IMR-90 (cell line): ENCODE data around the gene ZAR1. TPM values are rescaled to one million over a fixed set of nuclear protein-coding genes. Genes with fewer than 3 reads are reported as not detected.

Source experiments
- ATAC-seq: fragments of 200-7000 bp; cut with Tn5 transposase; 2 replicates; pipeline ENCODE4 v1.9.1; 2020; ENCODE audit warnings: low read depth, mild to moderate bottlenecking, moderate library complexity
- BruUV-seq: library from RNA; stranded (reverse); fragments of 400-500 nt; replicated peaks from 2 replicates; lab custom pipeline; 2021; lab: Mats Ljungman, UMichigan
- CTCF ChIA-PET: fragments of 300-600 bp; formaldehyde crosslinking; extraction: SDS; loops from one replicate; lab custom pipeline; 2021; ENCODE audit warnings: antibody characterized with exemption; lab: Yijun Ruan, JAX
- POLR2A ChIA-PET: fragments of 300-600 bp; sonication (Branson Sonifier 250); formaldehyde crosslinking; loops from one replicate; lab custom pipeline; 2022; ENCODE audit warnings: antibody characterized with exemption; ENCODE audit not compliant: unreplicated experiment; lab: Charles Lee
- DNase-seq: peaks from one replicate; pipeline ENCODE4 v3.0.0; 2013
- H2AFZ ChIP-seq: replicated peaks from 2 replicates; pipeline ENCODE3; 2013; ENCODE audit warnings: low read length, mild to moderate bottlenecking; ENCODE audit not compliant: poor library complexity
- H2AK5ac ChIP-seq: 2 replicates; pipeline ENCODE4 v1.6.1; 2013; ENCODE audit warnings: low read depth, low read length, inconsistent platforms
- H2AK9ac ChIP-seq: replicated peaks from 2 replicates; pipeline ENCODE3; 2013; ENCODE audit warnings: mild to moderate bottlenecking, low read depth, low read length, moderate library complexity; ENCODE audit not compliant: poor library complexity
- H2BK120ac ChIP-seq: 2 replicates; pipeline ENCODE4 v1.6.1; 2013; ENCODE audit warnings: low read depth, low read length, inconsistent platforms
- H2BK15ac ChIP-seq: 3 replicates; pipeline ENCODE4 v1.6.1; 2013; ENCODE audit warnings: low read depth, low read length, inconsistent platforms
- H2BK20ac ChIP-seq: 2 replicates; pipeline ENCODE4 v1.6.1; 2013; ENCODE audit warnings: low read depth, mild to moderate bottlenecking, inconsistent platforms, low read length, moderate library complexity
- H2BK5ac ChIP-seq: 2 replicates; pipeline ENCODE4 v1.6.1; 2013; ENCODE audit warnings: mild to moderate bottlenecking, low read depth, low read length, inconsistent platforms; ENCODE audit not compliant: poor library complexity, severe bottlenecking
- H3K14ac ChIP-seq: replicated peaks from 2 replicates; pipeline ENCODE4 v1.6.1; 2013; ENCODE audit warnings: low read depth, low read length, inconsistent platforms
- H3K18ac ChIP-seq: 2 replicates; pipeline ENCODE4 v1.6.1; 2013; ENCODE audit warnings: low read depth, low read length, control low read depth
- H3K23ac ChIP-seq: 2 replicates; pipeline ENCODE4 v1.6.1; 2013; ENCODE audit warnings: low read depth, low read length, inconsistent platforms
- H3K27ac ChIP-seq: 2 replicates; pipeline ENCODE4 v1.5.1; 2013; ENCODE audit warnings: mild to moderate bottlenecking, control low read depth, low read length; ENCODE audit not compliant: insufficient read depth
- H3K27me3 ChIP-seq: 2 replicates; pipeline ENCODE4 v1.6.1; 2013; ENCODE audit warnings: low read length; ENCODE audit not compliant: control insufficient read depth, insufficient read depth
- H3K36me3 ChIP-seq: 2 replicates; pipeline ENCODE4 v1.6.1; 2013; ENCODE audit warnings: low read length, mixed read lengths; ENCODE audit not compliant: control insufficient read depth, insufficient read depth
- H3K4ac ChIP-seq: 2 replicates; pipeline ENCODE4 v1.6.1; 2013; ENCODE audit warnings: low read depth, low read length, inconsistent platforms
- H3K4me1 ChIP-seq: 2 replicates; pipeline ENCODE4 v1.6.1; 2013; ENCODE audit warnings: low read length, mixed read lengths; ENCODE audit not compliant: control insufficient read depth, insufficient read depth
- H3K4me2 ChIP-seq: 2 replicates; pipeline ENCODE4 v1.6.1; 2013; ENCODE audit warnings: low read depth, mild to moderate bottlenecking, control low read depth, low read length, moderate library complexity
- H3K4me3 ChIP-seq: 2 replicates; pipeline ENCODE4 v1.5.1; 2013; ENCODE audit warnings: low read depth, mild to moderate bottlenecking, control low read depth, low read length, moderate library complexity; ENCODE audit not compliant: insufficient read depth
- H3K56ac ChIP-seq: 2 replicates; pipeline ENCODE4 v1.6.1; 2013; ENCODE audit warnings: low read length, inconsistent platforms; ENCODE audit not compliant: insufficient read depth; ENCODE audit errors: extremely low read depth
- H3K79me1 ChIP-seq, 2 experiments: 2 replicates each; pipeline ENCODE4 v1.6.1; 2013; ENCODE audit warnings: low read length in 2 of 2, inconsistent platforms in 1 of 2, low read depth in 1 of 2
- H3K9ac ChIP-seq: 2 replicates; pipeline ENCODE4 v1.6.1; 2013; ENCODE audit warnings: low read depth, low read length, control low read depth
- H3K9me1 ChIP-seq: 2 replicates; pipeline ENCODE4 v1.6.1; 2013; ENCODE audit warnings: low read length, inconsistent platforms; ENCODE audit not compliant: insufficient read depth
- H3K9me3 ChIP-seq: 2 replicates; pipeline ENCODE4 v1.6.1; 2013; ENCODE audit warnings: low read length; ENCODE audit not compliant: control insufficient read depth, insufficient read depth
- H4K20me1 ChIP-seq: 2 replicates; pipeline ENCODE4 v1.6.1; 2013; ENCODE audit warnings: low read length, inconsistent platforms; ENCODE audit not compliant: insufficient read depth
- H4K5ac ChIP-seq: 2 replicates; pipeline ENCODE4 v1.6.1; 2013; ENCODE audit warnings: mild to moderate bottlenecking, low read depth, low read length, control low read depth
- H4K8ac ChIP-seq, 2 experiments: 2 replicates each; pipeline ENCODE4 v1.6.1; 2013; ENCODE audit warnings: low read depth in 2 of 2, low read length in 2 of 2, control low read depth in 1 of 2, inconsistent platforms in 1 of 2
- H4K91ac ChIP-seq: 2 replicates; pipeline ENCODE4 v1.6.1; 2013; ENCODE audit warnings: low read depth, low read length, inconsistent platforms; ENCODE audit not compliant: insufficient read depth
- BHLHE40 ChIP-seq: fragments of 150-350 bp; IDR thresholded peaks from 2 replicates; pipeline ENCODE4 v1.6.1; 2016; ENCODE audit warnings: mild to moderate bottlenecking, low read depth, low read length
- CEBPB ChIP-seq: IDR thresholded peaks from 2 replicates; pipeline ENCODE4 v1.6.1; 2012; ENCODE audit warnings: low read depth, low read length, improper control_type of control experiment
- CHD1 ChIP-seq: IDR thresholded peaks from 2 replicates; pipeline ENCODE4 v1.6.1; 2012; ENCODE audit warnings: low read depth, low read length, improper control_type of control experiment
- FOS ChIP-seq: fragments of 150-350 bp; IDR thresholded peaks from 2 replicates; pipeline ENCODE4 v1.6.1; 2016; ENCODE audit warnings: low read depth, low read length
- MAFK ChIP-seq: IDR thresholded peaks from 2 replicates; pipeline ENCODE4 v1.6.1; 2012; ENCODE audit warnings: low read depth, low read length, improper control_type of control experiment
- MAZ ChIP-seq: IDR thresholded peaks from 2 replicates; pipeline ENCODE4 v1.6.1; 2012; ENCODE audit warnings: low read depth, mild to moderate bottlenecking, low read length, improper control_type of control experiment, moderate library complexity, borderline replicate concordance
- MXI1 ChIP-seq: IDR thresholded peaks from 2 replicates; pipeline ENCODE4 v1.6.1; 2012; ENCODE audit warnings: low read depth, mild to moderate bottlenecking, low read length, moderate library complexity, borderline replicate concordance
- NFE2L2 ChIP-seq: fragments of 150-350 bp; IDR thresholded peaks from 2 replicates; pipeline ENCODE4 v1.6.1; 2016; ENCODE audit warnings: low read depth, mild to moderate bottlenecking, low read length
- POLR2A ChIP-seq: IDR thresholded peaks from 2 replicates; pipeline ENCODE4 v1.6.1; 2012; ENCODE audit warnings: mild to moderate bottlenecking, low read depth, low read length
- RAD21 ChIP-seq: IDR thresholded peaks from 2 replicates; pipeline ENCODE4 v1.6.1; 2012; ENCODE audit warnings: low read length, improper control_type of control experiment
- RCOR1 ChIP-seq: IDR thresholded peaks from 2 replicates; pipeline ENCODE4 v1.6.1; 2012; ENCODE audit warnings: mild to moderate bottlenecking, low read length, improper control_type of control experiment; ENCODE audit not compliant: insufficient replicate concordance
- RFX5 ChIP-seq: IDR thresholded peaks from 2 replicates; pipeline ENCODE4 v1.8.0; 2012; ENCODE audit warnings: low read depth, mild to moderate bottlenecking, low read length, moderate library complexity
- SMC3 ChIP-seq: fragments of 150-350 bp; IDR thresholded peaks from 2 replicates; pipeline ENCODE4 v1.6.1; 2016; ENCODE audit warnings: low read depth, mild to moderate bottlenecking, antibody characterized with exemption, low read length, moderate library complexity
- WGBS, 2 experiments: methylation state at CpG; one replicate each; pipeline versions ENCODE4 v1.1.5 to v1.1.7; 2013; ENCODE audit warnings: missing lambda C conversion rate in 2 of 2; ENCODE audit not compliant: insufficient read length in 1 of 2; ENCODE audit errors: extremely low coverage in 2 of 2; 5-methylcytosine and 5-hydroxymethylcytosine counted together
- dilution Hi-C: fragments of 300-500 bp; cut with HindIII; formaldehyde crosslinking; loops from one replicate; pipeline ENCODE4 v1.14.3; 2018; ENCODE audit warnings: low sequenced_read_pairs; ENCODE audit not compliant: unreplicated experiment
- in situ Hi-C: fragments of 300-500 bp; cut with MboI; formaldehyde crosslinking; loops from 3 replicates; pipeline ENCODE4 v1.14.3; 2019; ENCODE audit warnings: low sequenced_read_pairs, inconsistent platforms, mixed read lengths
- intact Hi-C: fragments of 100-400 bp; cut with micrococcal nuclease; formaldehyde crosslinking; loops from 2 replicates; pipeline ENCODE4 v1.10.0; 2022
- polyA plus RNA-seq, 3 experiments: library from polyadenylated mRNA; depleted of rRNA; stranded (reverse); fragments of >200 nt; gene quantifications; 2 replicates each; pipeline ENCODE4 v1.2.3, GENCODE V29; 2012; ENCODE audit warnings: low replicate concordance in 1 of 3
- total RNA-seq: library from RNA; depleted of rRNA; stranded (reverse); fragments of >200 nt; gene quantifications from 2 replicates; pipeline ENCODE4 v1.2.3, GENCODE V29; 2012
- TF ChIP-seq, protein P1 (sequence below): fragments of 150-350 bp; IDR thresholded peaks from 2 replicates; pipeline ENCODE4 v1.6.1; 2017; ENCODE audit warnings: mild to moderate bottlenecking, antibody characterized with exemption, low read length, low read depth
- TF ChIP-seq, protein P2 (sequence below): conservative IDR thresholded peaks from 2 replicates; pipeline ENCODE4 v1.5.1; 2012; ENCODE audit warnings: mild to moderate bottlenecking, low read depth, low read length, improper control_type of control experiment
- TF ChIP-seq, protein P3 (sequence below): fragments of 150-350 bp; IDR thresholded peaks from 2 replicates; pipeline ENCODE4 v1.6.1; 2016; ENCODE audit warnings: low read depth, mild to moderate bottlenecking, low read length, moderate library complexity, borderline replicate concordance

The ZAR1 gene
- total and polyA plus RNA-seq, 2 of the 4 experiments (the other 2 are of a cell fraction) = not detected

DNA sequence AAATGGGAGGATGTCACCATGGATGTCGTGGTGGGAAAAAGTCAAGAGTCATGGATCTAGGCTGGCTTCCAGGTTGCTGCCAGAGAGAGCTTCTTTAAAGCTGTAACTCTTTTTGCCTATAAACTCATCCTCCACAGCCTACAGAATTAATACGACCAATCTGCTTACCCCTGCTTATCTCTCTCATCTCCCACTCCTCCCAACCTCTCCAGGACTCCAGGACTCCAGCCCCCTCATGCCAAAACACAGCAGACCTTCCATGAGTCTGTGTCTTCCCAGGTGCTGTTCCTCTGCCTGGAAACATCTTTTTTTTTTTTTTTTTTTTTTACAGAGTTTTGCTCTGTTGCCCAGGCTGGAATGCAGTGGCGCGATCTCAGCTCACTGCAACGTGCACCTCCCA lies 22.2 kb upstream of the ZAR1 start:
- no peak overlapping the region for H2AK9ac ChIP-seq
- no peak for DNase-seq
- no peak overlapping the region for H3K23ac ChIP-seq
- in situ Hi-C loops (no loop called here), intact Hi-C loops (no loop called here), dilution Hi-C loops (no loop called here)
- POLR2A ChIA-PET = no interaction called here
- H3K27me3 ChIP-seq = peaks cover 6% of the 10 kb centered on the region
- no peak overlapping the region for H4K91ac ChIP-seq
- H3K4me1 ChIP-seq = no peaks in the 10 kb centered on the region
- H2BK15ac ChIP-seq = no peak overlapping the region
- CTCF ChIA-PET = no interaction called here
- no peak for TF ChIP-seq SMC3
- no peak for TF ChIP-seq BHLHE40
- no peak for TF ChIP-seq NFE2L2
- TF ChIP-seq, protein P1, sequence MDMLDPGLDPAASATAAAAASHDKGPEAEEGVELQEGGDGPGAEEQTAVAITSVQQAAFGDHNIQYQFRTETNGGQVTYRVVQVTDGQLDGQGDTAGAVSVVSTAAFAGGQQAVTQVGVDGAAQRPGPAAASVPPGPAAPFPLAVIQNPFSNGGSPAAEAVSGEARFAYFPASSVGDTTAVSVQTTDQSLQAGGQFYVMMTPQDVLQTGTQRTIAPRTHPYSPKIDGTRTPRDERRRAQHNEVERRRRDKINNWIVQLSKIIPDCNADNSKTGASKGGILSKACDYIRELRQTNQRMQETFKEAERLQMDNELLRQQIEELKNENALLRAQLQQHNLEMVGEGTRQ = no peak
- no peak for TF ChIP-seq RAD21
- no peak for TF ChIP-seq FOS
- no peak for TF ChIP-seq MXI1
- no peak for TF ChIP-seq POLR2A
- no peak for TF ChIP-seq RFX5
- TF ChIP-seq MAZ = no peak
- no peak for TF ChIP-seq CEBPB
- TF ChIP-seq, protein P2, sequence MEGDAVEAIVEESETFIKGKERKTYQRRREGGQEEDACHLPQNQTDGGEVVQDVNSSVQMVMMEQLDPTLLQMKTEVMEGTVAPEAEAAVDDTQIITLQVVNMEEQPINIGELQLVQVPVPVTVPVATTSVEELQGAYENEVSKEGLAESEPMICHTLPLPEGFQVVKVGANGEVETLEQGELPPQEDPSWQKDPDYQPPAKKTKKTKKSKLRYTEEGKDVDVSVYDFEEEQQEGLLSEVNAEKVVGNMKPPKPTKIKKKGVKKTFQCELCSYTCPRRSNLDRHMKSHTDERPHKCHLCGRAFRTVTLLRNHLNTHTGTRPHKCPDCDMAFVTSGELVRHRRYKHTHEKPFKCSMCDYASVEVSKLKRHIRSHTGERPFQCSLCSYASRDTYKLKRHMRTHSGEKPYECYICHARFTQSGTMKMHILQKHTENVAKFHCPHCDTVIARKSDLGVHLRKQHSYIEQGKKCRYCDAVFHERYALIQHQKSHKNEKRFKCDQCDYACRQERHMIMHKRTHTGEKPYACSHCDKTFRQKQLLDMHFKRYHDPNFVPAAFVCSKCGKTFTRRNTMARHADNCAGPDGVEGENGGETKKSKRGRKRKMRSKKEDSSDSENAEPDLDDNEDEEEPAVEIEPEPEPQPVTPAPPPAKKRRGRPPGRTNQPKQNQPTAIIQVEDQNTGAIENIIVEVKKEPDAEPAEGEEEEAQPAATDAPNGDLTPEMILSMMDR = no peak
- no peak for TF ChIP-seq CHD1
- TF ChIP-seq, protein P3, sequence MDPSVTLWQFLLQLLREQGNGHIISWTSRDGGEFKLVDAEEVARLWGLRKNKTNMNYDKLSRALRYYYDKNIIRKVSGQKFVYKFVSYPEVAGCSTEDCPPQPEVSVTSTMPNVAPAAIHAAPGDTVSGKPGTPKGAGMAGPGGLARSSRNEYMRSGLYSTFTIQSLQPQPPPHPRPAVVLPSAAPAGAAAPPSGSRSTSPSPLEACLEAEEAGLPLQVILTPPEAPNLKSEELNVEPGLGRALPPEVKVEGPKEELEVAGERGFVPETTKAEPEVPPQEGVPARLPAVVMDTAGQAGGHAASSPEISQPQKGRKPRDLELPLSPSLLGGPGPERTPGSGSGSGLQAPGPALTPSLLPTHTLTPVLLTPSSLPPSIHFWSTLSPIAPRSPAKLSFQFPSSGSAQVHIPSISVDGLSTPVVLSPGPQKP = no peak
- no peak for TF ChIP-seq RCOR1
- TF ChIP-seq MAFK = no peak
- H3K9me3 ChIP-seq = peaks cover 2% of the 10 kb centered on the region; the same call in 1 of the 2 replicates
- WGBS, 2 experiments = 45% methylated on average over 1 of the region's 5 CpGs; no CpG with 5 or more reads in 1 of the 2 experiments
- H2AK5ac ChIP-seq = no peak overlapping the region
- no peak overlapping the region for H3K14ac ChIP-seq
- no peaks in the 10 kb centered on the region for H3K9me1 ChIP-seq
- H3K79me1 ChIP-seq = no peaks in the 10 kb centered on the region
- H3K9ac ChIP-seq = no peak overlapping the region
- no peak overlapping the region for H3K4me3 ChIP-seq
- H2AFZ ChIP-seq = no peak overlapping the region
- no peak overlapping the region for H3K18ac ChIP-seq
- H3K27ac ChIP-seq = no peak overlapping the region
- H3K4me2 ChIP-seq = no peak overlapping the region
- no peak overlapping the region for H4K5ac ChIP-seq
- ATAC-seq = no peak
- no peaks in the 10 kb centered on the region for H4K20me1 ChIP-seq
- H3K56ac ChIP-seq = no peak overlapping the region
- H4K8ac ChIP-seq = no peak overlapping the region
- H2BK20ac ChIP-seq = no peak overlapping the region
- BruUV-seq = no TSS peak
- H3K36me3 ChIP-seq = no peaks in the 10 kb centered on the region
- H2BK5ac ChIP-seq = no peak overlapping the region
- H2BK120ac ChIP-seq = no peak overlapping the region
- no peak overlapping the region for H3K4ac ChIP-seq
